ENCODE results near the gene MAP2K3.

MAP2K3 gene

GRCh38 chr17:21252796-21253645 is 31.5 kb upstream of the MAP2K3 start, which contains the start of gene NATD1:
TSS of gene NATD1 (minus strand) at chr17:21253410. CDS start at chr17:21253264, 146 bp downstream.
- DNase-seq: peak; percentile 44

- DNase-seq: no peak
Observed at GRCh38 chr17:21253646-21254441, 30.7 kb upstream of the MAP2K3 start.

GRCh38 chr17:21258593-21258992 is 25.9 kb upstream of the MAP2K3 start:
- no peak for DNase-seq

GRCh38 chr17:21262259-21262993 is 22.1 kb upstream of the MAP2K3 start:
- DNase-seq: no peak

- DNase-seq: no peak
Observed at GRCh38 chr17:21263376-21263775, 21.1 kb upstream of the MAP2K3 start.

GRCh38 chr17:21268596-21269188 is 15.8 kb upstream of the MAP2K3 start:
- DNase-seq: no peak

- DNase-seq: no peak
Observed at GRCh38 chr17:21269394-21269793, 15.1 kb upstream of the MAP2K3 start.

GRCh38 chr17:21271454-21272183 is 12.9 kb upstream of the MAP2K3 start:
- no peak for DNase-seq

- DNase-seq: no peak
Observed at GRCh38 chr17:21272250-21272649, 12.3 kb upstream of the MAP2K3 start.

- DNase-seq: no peak
Observed at GRCh38 chr17:21272881-21273792, 11.4 kb upstream of the MAP2K3 start.

- no peak for DNase-seq
Observed at GRCh38 chr17:21275047-21275578, 9.4 kb upstream of the MAP2K3 start.

GRCh38 chr17:21275579-21276263 is 8.8 kb upstream of the MAP2K3 start:
- peak; percentile 59 for DNase-seq

- no peak for DNase-seq
Observed at GRCh38 chr17:21276264-21276588, 8.3 kb upstream of the MAP2K3 start.

GRCh38 chr17:21277332-21277731 is 7.2 kb upstream of the MAP2K3 start:
- no peak for DNase-seq

- no peak for DNase-seq
Observed at GRCh38 chr17:21278450-21279197, 5.9 kb upstream of the MAP2K3 start.

GRCh38 chr17:21279198-21279535 is 5.3 kb upstream of the MAP2K3 start:
- no peak for DNase-seq

GRCh38 chr17:21279582-21279981 is 4.9 kb upstream of the MAP2K3 start:
- no peak for DNase-seq

- peak; percentile 56 for DNase-seq
Observed at GRCh38 chr17:21280081-21280518, 4.4 kb upstream of the MAP2K3 start.

GRCh38 chr17:21282231-21282630 is 2.3 kb upstream of the MAP2K3 start:
- peak; percentile 97 for DNase-seq

- DNase-seq: no peak
Observed at GRCh38 chr17:21282850-21283249, 1.7 kb upstream of the MAP2K3 start.
